ENCODE results near the gene NPHS2.

- TF ChIP-seq CTCF (IDR thresholded peaks at IDR 0.05; ENCODE audit: extremely low read depth in 1 of 2, insufficient read depth in 1 of 2, low read depth in 1 of 2, low read length in 2 of 2): no peak
- no peak for TF ChIP-seq EZH2 (IDR thresholded peaks at IDR 0.05; ENCODE audit: borderline replicate concordance, low read depth, low read length, severe bottlenecking)
Measured at GRCh38 chr1:179529482-179530195, 46.1 kb downstream of the NPHS2 start.
